ENCODE data around the gene CEMIP. TPM values are rescaled to one million over a fixed set of nuclear protein-coding genes. Genes with fewer than 3 reads are reported as not detected.

The CEMIP gene
- total RNA-seq, 4 donors from 2014 or later = 3.4 to 9.7 (median 4.9) TPM

DNA sequence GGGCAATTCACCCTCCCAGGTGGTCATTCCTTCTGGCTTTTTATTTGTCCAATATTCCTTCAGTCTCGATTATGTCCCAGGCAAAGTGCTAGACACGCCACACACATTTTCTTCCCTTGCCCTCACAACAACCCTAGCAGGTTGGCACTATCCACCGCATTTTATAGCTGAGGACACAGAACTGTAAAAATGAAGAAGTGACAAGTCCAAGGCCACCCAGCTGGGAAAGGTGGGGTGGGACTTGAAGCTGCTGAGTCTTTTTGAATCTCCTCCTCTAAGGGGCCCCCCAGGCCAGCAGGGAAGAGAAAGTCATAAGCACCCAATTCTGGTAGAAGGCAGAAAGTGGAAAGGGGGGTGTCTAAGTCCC lies 60.6 kb downstream of the CEMIP start:
- DNase-seq (ENCODE audit: low spot score in 2 of 2) = no peak
- 76 to 89% methylated on average over 3 of the region's 3 CpGs for WGBS, 2 donors
- TF ChIP-seq, protein P1, sequence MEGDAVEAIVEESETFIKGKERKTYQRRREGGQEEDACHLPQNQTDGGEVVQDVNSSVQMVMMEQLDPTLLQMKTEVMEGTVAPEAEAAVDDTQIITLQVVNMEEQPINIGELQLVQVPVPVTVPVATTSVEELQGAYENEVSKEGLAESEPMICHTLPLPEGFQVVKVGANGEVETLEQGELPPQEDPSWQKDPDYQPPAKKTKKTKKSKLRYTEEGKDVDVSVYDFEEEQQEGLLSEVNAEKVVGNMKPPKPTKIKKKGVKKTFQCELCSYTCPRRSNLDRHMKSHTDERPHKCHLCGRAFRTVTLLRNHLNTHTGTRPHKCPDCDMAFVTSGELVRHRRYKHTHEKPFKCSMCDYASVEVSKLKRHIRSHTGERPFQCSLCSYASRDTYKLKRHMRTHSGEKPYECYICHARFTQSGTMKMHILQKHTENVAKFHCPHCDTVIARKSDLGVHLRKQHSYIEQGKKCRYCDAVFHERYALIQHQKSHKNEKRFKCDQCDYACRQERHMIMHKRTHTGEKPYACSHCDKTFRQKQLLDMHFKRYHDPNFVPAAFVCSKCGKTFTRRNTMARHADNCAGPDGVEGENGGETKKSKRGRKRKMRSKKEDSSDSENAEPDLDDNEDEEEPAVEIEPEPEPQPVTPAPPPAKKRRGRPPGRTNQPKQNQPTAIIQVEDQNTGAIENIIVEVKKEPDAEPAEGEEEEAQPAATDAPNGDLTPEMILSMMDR (IDR thresholded peaks at IDR 0.05) = no peak
- TF ChIP-seq POLR2A (IDR thresholded peaks at IDR 0.05) = no peak
- no peak overlapping the region for H3K4me3 ChIP-seq (ENCODE audit: low read depth, poor library complexity, severe bottlenecking)
- intact Hi-C loops (cut with DNase I; ENCODE audit: low total_unique reads) = no loop called here

DNA sequence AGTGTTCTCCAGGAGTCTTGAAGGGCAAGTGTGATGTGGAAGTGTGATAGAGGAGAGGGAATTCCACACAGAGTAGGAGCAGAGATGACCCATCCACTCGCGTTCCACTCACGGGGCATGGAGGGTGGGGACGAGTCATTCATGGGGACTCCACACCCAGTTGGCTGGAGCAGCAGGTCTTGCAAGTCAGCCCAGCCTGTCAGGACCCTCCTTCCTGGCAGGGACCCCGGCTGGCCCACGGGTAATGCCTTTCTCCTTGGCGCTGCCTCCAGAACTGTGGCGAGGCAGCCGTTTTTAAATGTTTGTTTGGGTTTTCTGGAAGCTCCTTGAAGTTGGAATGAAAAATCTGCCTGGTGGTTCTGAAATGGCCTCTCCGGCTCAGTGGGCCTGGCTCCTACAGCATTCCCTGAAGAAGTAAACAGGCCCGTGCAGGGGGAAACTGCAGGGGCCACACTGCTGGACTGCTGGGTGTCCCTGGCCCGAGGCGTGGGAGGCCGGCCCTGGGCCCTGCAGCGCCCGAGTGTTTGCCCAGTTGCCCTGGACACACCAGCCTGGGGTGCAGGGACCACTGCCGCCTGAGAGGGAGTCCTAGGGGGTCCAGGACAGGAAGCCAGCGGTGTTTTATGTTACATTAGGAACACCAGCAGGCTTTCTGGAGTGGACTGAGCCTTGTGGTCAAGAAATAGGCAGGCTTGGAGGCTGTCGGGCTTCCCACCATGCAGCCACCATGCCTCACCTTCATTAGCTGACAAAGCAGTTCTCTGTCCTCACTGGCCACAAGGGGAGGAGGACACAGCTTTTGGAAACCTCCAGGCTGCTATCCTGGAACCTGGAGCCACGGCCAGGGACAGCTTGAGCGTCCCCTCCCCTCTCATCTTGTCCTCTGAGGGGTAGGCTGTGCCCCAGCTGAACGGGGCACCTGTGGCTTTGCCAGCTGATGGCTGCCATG lies 61.3 kb downstream of the CEMIP start:
- TF ChIP-seq POLR2A (IDR thresholded peaks at IDR 0.05) = no peak
- TF ChIP-seq, protein P1 (IDR thresholded peaks at IDR 0.05) = no peak
- no peak overlapping the region for H3K4me3 ChIP-seq (ENCODE audit: low read depth, poor library complexity, severe bottlenecking)
- 59 to 60% methylated on average over 20 to 22 of the region's 22 CpGs for WGBS, 2 donors
- DNase-seq (ENCODE audit: low spot score in 2 of 2) = no peak
- intact Hi-C loops (cut with DNase I; ENCODE audit: low total_unique reads) = no loop called here

DNA sequence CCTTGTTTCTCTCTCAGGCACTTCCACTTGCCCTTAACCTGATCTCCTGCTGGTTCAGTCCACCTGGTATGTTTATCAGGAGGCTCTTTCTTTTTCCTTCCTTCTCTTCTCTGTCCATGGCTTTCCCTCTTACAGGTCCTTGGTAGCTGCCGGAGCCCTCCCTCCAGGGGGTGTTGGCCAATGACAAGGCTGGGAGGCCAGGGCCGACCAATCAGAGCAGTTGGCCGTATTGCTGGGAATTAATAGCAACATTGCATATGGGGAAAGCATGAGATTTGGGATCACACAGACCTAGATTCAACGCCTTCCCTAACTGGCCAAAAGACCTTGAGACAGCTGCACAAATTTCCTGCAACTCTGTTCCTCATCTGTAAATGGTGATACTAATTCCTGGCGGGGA lies 62.4 kb downstream of the CEMIP start:
- intact Hi-C loops (cut with DNase I; ENCODE audit: low total_unique reads) = no loop called here
- TF ChIP-seq, protein P1 (IDR thresholded peaks at IDR 0.05) = no peak
- TF ChIP-seq POLR2A (IDR thresholded peaks at IDR 0.05) = no peak
- 94% methylated on average over 5 of the region's 5 CpGs for WGBS, 2 donors
- no peak for DNase-seq (ENCODE audit: low spot score in 2 of 2)
- H3K4me3 ChIP-seq (ENCODE audit: low read depth, poor library complexity, severe bottlenecking) = no peak overlapping the region

DNA sequence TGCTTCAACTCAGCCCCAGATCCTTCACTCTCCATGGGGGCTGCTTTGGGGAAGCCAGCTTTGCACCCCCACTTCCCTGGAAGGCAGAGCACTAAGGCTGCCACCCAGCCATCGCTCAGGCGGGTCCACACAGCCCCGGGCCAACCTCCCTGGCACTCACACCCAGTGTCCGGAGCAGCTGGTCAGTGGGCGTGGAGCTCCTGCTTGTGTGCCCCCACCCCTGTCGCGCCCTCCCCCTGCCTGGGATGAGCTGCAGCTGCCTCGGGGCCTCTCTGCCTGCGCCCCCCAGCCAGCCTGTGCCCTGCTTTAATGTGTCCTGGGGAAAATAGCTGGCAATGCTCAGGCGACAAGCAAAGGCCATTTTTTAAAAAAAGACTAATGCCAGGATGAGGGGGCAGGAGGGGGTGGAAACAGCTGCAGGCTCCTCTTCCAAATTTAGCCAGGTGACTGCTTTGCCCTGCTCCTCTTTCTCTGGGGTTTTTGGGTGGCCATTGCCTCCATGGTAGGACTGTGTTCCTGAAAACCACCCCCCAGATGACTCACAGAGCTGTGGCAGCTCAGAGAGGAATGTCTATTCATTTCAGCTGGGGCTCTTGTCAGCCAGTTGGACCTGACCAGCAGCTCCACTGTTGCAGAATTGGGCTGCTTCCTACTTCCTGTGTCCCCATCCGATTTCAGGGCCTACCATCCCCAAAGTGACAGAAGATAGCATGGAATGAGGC lies 65.0 kb downstream of the CEMIP start:
- no peak overlapping the region for H3K4me3 ChIP-seq (ENCODE audit: low read depth, poor library complexity, severe bottlenecking)
- WGBS, 2 donors = 66 to 74% methylated on average over 7 to 11 of the region's 11 CpGs

DNA sequence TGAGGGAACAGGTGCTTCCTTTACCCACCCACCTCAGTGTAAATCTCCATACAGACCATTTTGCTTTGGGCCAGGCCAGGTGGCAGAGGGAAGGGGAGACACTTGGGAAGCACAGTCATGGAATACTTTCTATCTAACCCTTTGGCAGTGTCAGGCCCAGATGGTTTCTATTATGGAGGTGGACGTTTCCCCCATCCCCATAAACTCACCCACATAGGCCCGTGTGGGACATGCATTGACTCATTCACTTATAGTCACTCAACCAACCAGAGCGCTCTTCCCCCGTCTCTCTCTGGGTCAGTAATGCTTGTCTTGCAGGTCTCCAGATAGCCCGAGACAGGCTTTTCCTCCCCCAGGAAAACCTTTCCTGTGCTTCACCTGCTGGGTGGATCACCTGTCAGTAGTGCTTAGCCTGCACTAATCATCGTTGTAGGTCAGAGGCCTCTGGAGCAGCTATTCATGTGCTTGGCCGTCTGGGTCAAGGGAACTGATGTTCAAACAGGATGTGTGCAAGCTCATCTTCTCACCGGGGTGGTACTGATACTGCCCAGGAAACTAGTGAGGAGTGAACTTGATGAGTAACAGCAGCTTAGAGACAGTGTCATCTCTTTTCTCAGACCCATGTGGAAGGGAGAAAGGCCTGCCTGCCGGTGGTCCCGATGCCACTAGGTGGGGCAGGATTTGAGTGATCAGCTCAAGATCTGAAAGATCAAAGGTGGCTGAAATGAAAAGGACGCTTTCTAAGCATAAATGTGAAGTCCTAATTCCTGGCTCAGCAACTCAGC lies 67.1 kb downstream of the CEMIP start:
- H3K4me3 ChIP-seq (ENCODE audit: low read depth, poor library complexity, severe bottlenecking) = no peak overlapping the region
- WGBS, 2 donors = 81 to 82% methylated on average over 11 of the region's 11 CpGs
- TF ChIP-seq POLR2A (IDR thresholded peaks at IDR 0.05) = no peak
- TF ChIP-seq, protein P1 (IDR thresholded peaks at IDR 0.05) = no peak
- DNase-seq (ENCODE audit: low spot score in 2 of 2) = no peak
- intact Hi-C loops (cut with DNase I; ENCODE audit: low total_unique reads) = no loop called here

More for the DNA sequence above, 65.0 kb downstream of the CEMIP start:
- no peak for DNase-seq (ENCODE audit: low spot score in 2 of 2)
- intact Hi-C loops (cut with DNase I; ENCODE audit: low total_unique reads) = no loop called here
- TF ChIP-seq POLR2A (IDR thresholded peaks at IDR 0.05) = no peak
- TF ChIP-seq, protein P1 (IDR thresholded peaks at IDR 0.05) = no peak

Measured in lower leg skin (tissue), 4 donors.